ENCODE data around the gene DCP1B. TPM values are rescaled to one million over a fixed set of nuclear protein-coding genes. Genes with fewer than 3 reads are reported as not detected.

The DCP1B gene
- polyA plus RNA-seq, 1 experiment: 32.9 TPM

Other genes with a start within 250 kb of the DCP1B start
- not detected in 2 replicates for gene LRTM2, start 183.9 kb downstream of the DCP1B start, polyA plus RNA-seq (2011; rRNA removed)
- gene CACNA2D4, start 85.8 kb downstream of the DCP1B start, polyA plus RNA-seq (2011; rRNA removed): 0.22 and 0.36 TPM in 2 replicates
- 5.9 and 6.3 TPM in 2 replicates for gene CACNA1C, start 48.5 kb upstream of the DCP1B start, polyA plus RNA-seq (2011; rRNA removed)